ENCODE data around the gene NUDT1.

DNA sequence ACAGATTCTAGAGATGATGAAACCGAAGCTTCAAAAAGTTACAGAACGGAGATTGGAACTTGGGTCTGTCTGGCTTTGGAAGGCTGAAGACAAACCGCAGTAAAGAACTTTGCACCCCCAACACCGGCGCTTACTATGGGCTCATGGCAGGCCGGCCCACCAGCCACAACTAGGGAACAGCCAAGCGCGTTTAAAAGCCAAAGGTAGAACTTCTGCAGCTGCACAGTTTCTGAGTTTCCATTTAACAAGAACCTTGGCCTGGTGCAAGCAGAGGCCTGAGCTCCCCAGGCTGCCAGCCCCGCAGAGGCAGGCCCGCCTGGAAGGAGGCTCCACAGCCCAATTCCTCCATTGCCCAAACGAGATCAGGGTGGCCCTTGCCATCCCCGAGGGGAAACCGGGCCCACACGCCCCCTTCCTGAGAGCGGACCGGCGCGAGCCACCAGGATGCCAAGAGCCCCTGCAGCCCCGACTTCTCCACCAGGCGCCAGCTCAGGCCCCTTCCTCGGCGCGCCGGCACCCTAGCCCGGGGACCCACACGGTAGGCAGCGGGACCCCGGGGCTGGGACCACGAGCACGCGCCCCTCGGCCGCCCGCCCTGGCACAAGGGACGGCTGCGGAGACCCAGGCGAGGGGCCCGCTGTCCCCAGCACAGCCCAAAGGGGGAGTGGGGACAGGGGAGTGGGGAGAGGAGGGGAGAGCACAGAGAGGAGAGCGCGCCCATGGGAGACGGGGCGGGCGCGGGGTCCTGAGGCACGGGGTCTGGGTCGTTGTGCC, 9.8 kb upstream of the NUDT1 start:
- no peak for TF ChIP-seq CTCF (conservative IDR thresholded peaks at IDR 0.05; ENCODE audit: low read length)
- TF ChIP-seq EZH2phosphoT487 (IDR thresholded peaks at IDR 0.05; ENCODE audit: borderline replicate concordance, low read depth, low read length): no peak
